A549 (cell line): Measurements from ENCODE around the gene LMTK2.

Experiments
- EP300 ChIP-seq, 2 experiments: fragments of >200 bp; sonication (Bioruptor Twin); formaldehyde crosslinking; IDR thresholded peaks; 2 replicates in 1 of 2; 3 replicates in 1 of 2; pipeline ENCODE4 v1.6.1; 2016 to 2017
- JUNB ChIP-seq: fragments of >200 bp; sonication (Bioruptor Twin); formaldehyde crosslinking; IDR thresholded peaks from 2 replicates; pipeline ENCODE4 v1.6.1; 2016
- MAX ChIP-seq: IDR thresholded peaks from 2 replicates; pipeline ENCODE4 v1.6.1; 2012
- MYC ChIP-seq: IDR thresholded peaks from 2 replicates; pipeline ENCODE4 v1.6.1; 2012; ENCODE audit warnings: mild to moderate bottlenecking, inconsistent platforms, low read length, improper control_type of control experiment, borderline replicate concordance
- POLR2AphosphoS2 ChIP-seq: conservative IDR thresholded peaks from 2 replicates; pipeline ENCODE4 v1.6.1; 2012; ENCODE audit warnings: low read length, improper control_type of control experiment, inconsistent platforms
- REST ChIP-seq: fragments of 200-600 bp; sonication (generic); IDR thresholded peaks from 2 replicates; pipeline ENCODE4 v1.6.1; 2016; ENCODE audit warnings: antibody characterized with exemption, mild to moderate bottlenecking, moderate library complexity
- RNF2 ChIP-seq: fragments of 200-600 bp; sonication (generic); IDR thresholded peaks from 2 replicates; pipeline ENCODE4 v1.6.1; 2016; ENCODE audit warnings: low read depth, mild to moderate bottlenecking, antibody characterized with exemption, moderate library complexity, borderline replicate concordance

GRCh38 chr7:98084631-98085030 is 22.0 kb upstream of the LMTK2 start:
- TF ChIP-seq MYC: no peak
- TF ChIP-seq EP300 (IDR thresholded peaks at IDR 0.05): no peak
- no peak for TF ChIP-seq MAX
- TF ChIP-seq RNF2: no peak
- no peak for TF ChIP-seq POLR2AphosphoS2
- no peak for TF ChIP-seq JUNB
- no peak for TF ChIP-seq REST
